K562 (cell line): ENCODE results near the gene CACNA1C. TPM values are rescaled to one million over a fixed set of nuclear protein-coding genes. Genes with fewer than 3 reads are reported as not detected.

ENCODE experiments used
- CBX5 ChIP-seq: IDR thresholded peaks from 2 replicates; pipeline ENCODE4 v1.6.1; 2014; ENCODE audit warnings: low read depth, borderline replicate concordance
- DEAF1 ChIP-seq: fragments of 450-650 bp; formaldehyde crosslinking; IDR thresholded peaks from 2 replicates; pipeline ENCODE4 v1.4.0; 2020; ENCODE audit warnings: mild to moderate bottlenecking, moderate library complexity
- EP300 ChIP-seq: IDR thresholded peaks from 2 replicates; pipeline ENCODE4 v1.6.1; 2012; ENCODE audit warnings: low read length, improper control_type of control experiment
- SMARCE1 ChIP-seq: fragments of 450-650 bp; IDR thresholded peaks from 2 replicates; pipeline ENCODE4 v1.7.1; 2016; ENCODE audit warnings: mild to moderate bottlenecking
- TFAM ChIP-seq: fragments of 250-450 bp; sonication (Bioruptor Pico); conservative IDR thresholded peaks from 2 replicates; pipeline ENCODE4 v1.5.0; 2021; ENCODE audit warnings: mild to moderate bottlenecking, moderate library complexity
- ZBTB33 ChIP-seq: sonication (generic); formaldehyde crosslinking; IDR thresholded peaks from 2 replicates; pipeline ENCODE4 v1.8.1; 2023; ENCODE audit warnings: mild to moderate bottlenecking, missing genetic modification reagents
- ZBTB7A ChIP-seq: IDR thresholded peaks from 2 replicates; pipeline ENCODE4 v1.6.1; 2011; ENCODE audit warnings: low read depth, mild to moderate bottlenecking, low read length, moderate library complexity, borderline replicate concordance; ENCODE audit not compliant: control insufficient read depth
- ZNF212 ChIP-seq: fragments of 450-650 bp; formaldehyde crosslinking; IDR thresholded peaks from 2 replicates; pipeline ENCODE4 v1.4.0; 2020; ENCODE audit warnings: mild to moderate bottlenecking
- ZNF41 ChIP-seq: fragments of 250-450 bp; sonication (Bioruptor Pico); conservative IDR thresholded peaks from 2 replicates; pipeline ENCODE4 v1.4.0; 2020; ENCODE audit warnings: mild to moderate bottlenecking
- ZNF696 ChIP-seq: fragments of 250-450 bp; sonication (Bioruptor Pico); conservative IDR thresholded peaks from 2 replicates; pipeline ENCODE4 v1.4.0; 2020; ENCODE audit warnings: mild to moderate bottlenecking, moderate library complexity
- polyA plus RNA-seq, 8 experiments: library from polyadenylated mRNA; depleted of rRNA in 4 of 8; stranded (reverse) in 5 of 8; unstranded in 3 of 8; fragments of >200 nt; fragmentation: Nextera tagmentation in 2 of 8; fragmentation: Illumina TruSeq in 1 of 8; extraction: Ambion mirVana in 2 of 8; extraction: Trizol in 1 of 8; gene quantifications; 2 replicates each; pipeline versions ENCODE4 v1.2.1 to v1.2.3, GENCODE V29; 2011 to 2014; ENCODE audit warnings: inconsistent platforms in 1 of 8, missing spikeins in 1 of 8
- total RNA-seq, 7 experiments: library from RNA; depleted of rRNA in 6 of 7; stranded (reverse); fragments of >200 nt in 6 of 7; fragmentation: Illumina TruSeq in 2 of 7; extraction: Trizol in 2 of 7; gene quantifications; 2 replicates each; pipeline versions ENCODE4 v1.2.1 to v1.2.3, GENCODE V29; 2011 to 2021; ENCODE audit warnings: low replicate concordance in 1 of 7

Gene CACNA1C
- total and polyA plus RNA-seq, 9 of the 15 experiments (the other 6 are each of a cell fraction or from before 2014, with no cell fraction given), result not detected

GRCh38 chr12:2687726-2688125 is 634.9 kb downstream of the CACNA1C start (continued):
- TF ChIP-seq DEAF1 (CRISPR knock-in tag) (no peak), ZBTB33 (no peak), SMARCE1 (no peak), ZBTB7A (no peak), CBX5 (no peak), ZNF212 (CRISPR knock-in tag) (no peak), ZNF41 (CRISPR knock-in tag) (no peak), ZNF696 (no peak), EP300 (no peak), TFAM (no peak)
